Neural progenitor cell (in vitro differentiated cells): ENCODE results near the gene CLCNKA. TPM values are rescaled to one million over a fixed set of nuclear protein-coding genes. Genes with fewer than 3 reads are reported as not detected.
"Not testable (repeated sequence)": the region's sequence is repeated elsewhere in the genome, so short reads cannot be mapped to it uniquely, and the experiment has no call there.

Source experiments
- DNase-seq: peaks from one replicate; pipeline ENCODE4 v3.0.0-alpha.2; 2016; ENCODE audit warnings: low spot score
- H2AFZ ChIP-seq: fragments of 200-600 bp; sonication (generic); replicated peaks from 2 replicates; pipeline ENCODE4 v1.6.1; 2016; ENCODE audit warnings: antibody characterized with exemption
- H3F3A ChIP-seq: fragments of 200-600 bp; sonication (generic); 2 replicates; pipeline ENCODE4 v1.6.1; 2016; ENCODE audit warnings: antibody characterized with exemption, low read depth
- H3K27ac ChIP-seq: fragments of 200-600 bp; sonication (generic); 2 replicates; pipeline ENCODE4 v1.5.1; 2016; ENCODE audit warnings: mild to moderate bottlenecking
- H3K27me3 ChIP-seq: fragments of 200-600 bp; sonication (generic); 2 replicates; pipeline ENCODE4 v1.6.1; 2016; ENCODE audit warnings: mild to moderate bottlenecking, moderate library complexity
- H3K36me3 ChIP-seq: fragments of 200-600 bp; sonication (generic); 2 replicates; pipeline ENCODE4 v1.5.1; 2016
- H3K4me1 ChIP-seq: fragments of 200-600 bp; sonication (generic); 2 replicates; pipeline ENCODE4 v1.6.1; 2016; ENCODE audit warnings: mixed run types
- H3K4me2 ChIP-seq: fragments of 200-600 bp; sonication (generic); 2 replicates; pipeline ENCODE4 v1.6.1; 2016
- H3K4me3 ChIP-seq: fragments of 200-600 bp; sonication (generic); 2 replicates; pipeline ENCODE4 v1.5.1; 2016
- H3K79me2 ChIP-seq: fragments of 200-600 bp; sonication (generic); 2 replicates; pipeline ENCODE4 v1.6.1; 2016; ENCODE audit warnings: low read depth
- H3K9ac ChIP-seq: fragments of 200-600 bp; sonication (generic); 2 replicates; pipeline ENCODE4 v1.6.1; 2016
- H3K9me3 ChIP-seq: fragments of 200-600 bp; sonication (generic); 2 replicates; pipeline ENCODE4 v1.5.1; 2016; ENCODE audit warnings: low read depth
- H4K20me1 ChIP-seq: fragments of 200-600 bp; sonication (generic); 2 replicates; pipeline ENCODE4 v1.6.1; 2016; ENCODE audit warnings: low read depth
- H3K27ac Mint-ChIP-seq: 3 replicates; pipeline ENCODE4 v1.8.0; 2021; ENCODE audit warnings: mixed read lengths
- H3K27me3 Mint-ChIP-seq: 2 replicates; pipeline ENCODE4 v1.8.0; 2022; ENCODE audit warnings: low read depth, mild to moderate bottlenecking, inconsistent platforms, moderate library complexity, mixed read lengths; ENCODE audit not compliant: insufficient read depth
- H3K36me3 Mint-ChIP-seq: 3 replicates; pipeline ENCODE4 v1.8.0; 2021; ENCODE audit warnings: mixed read lengths
- H3K4me1 Mint-ChIP-seq: 3 replicates; pipeline ENCODE4 v1.8.0; 2021; ENCODE audit warnings: mixed read lengths
- H3K4me3 Mint-ChIP-seq: 3 replicates; pipeline ENCODE4 v1.8.0; 2021; ENCODE audit warnings: mild to moderate bottlenecking, moderate library complexity, mixed read lengths
- H3K9me3 Mint-ChIP-seq: 3 replicates; pipeline ENCODE4 v1.8.0; 2020; ENCODE audit warnings: mixed read lengths
- CTCF ChIP-seq: fragments of 200-600 bp; sonication (generic); IDR thresholded peaks from 2 replicates; pipeline ENCODE4 v1.5.1; 2017; ENCODE audit warnings: antibody characterized with exemption, mild to moderate bottlenecking
- EZH2 ChIP-seq: fragments of 200-600 bp; sonication (generic); IDR thresholded peaks from 2 replicates; pipeline ENCODE4 v1.6.1; 2017; ENCODE audit warnings: antibody characterized with exemption, mild to moderate bottlenecking, moderate library complexity
- EZH2phosphoT487 ChIP-seq: fragments of 200-600 bp; sonication (generic); IDR thresholded peaks from 2 replicates; pipeline ENCODE4 v1.6.1; 2017; ENCODE audit warnings: antibody characterized with exemption
- total RNA-seq: library from RNA; depleted of rRNA; stranded (reverse); fragments of >200 nt; gene quantifications from 2 replicates; pipeline ENCODE4 v1.2.3, GENCODE V29; 2015; ENCODE audit warnings: low replicate concordance

Gene CLCNKA
- total RNA-seq, 1 donor from 2014 or later = not detected

- H2AFZ ChIP-seq = peak overlapping the region; percentile 87
- H3K4me3 Mint-ChIP-seq = peak overlapping the region; percentile 94
- peak overlapping the region; percentile 92 for H3K4me2 ChIP-seq
- peaks cover 14% of the 10 kb centered on the region for H3K36me3 Mint-ChIP-seq
- no peak overlapping the region for H3K27ac Mint-ChIP-seq
- peaks cover 14% of the 10 kb centered on the region for H3K4me1 Mint-ChIP-seq
- H3K27me3 ChIP-seq = peaks cover 10% of the 10 kb centered on the region
- peaks cover 10% of the 10 kb centered on the region for H3F3A ChIP-seq
- peaks cover 13% of the 10 kb centered on the region for H4K20me1 ChIP-seq
- peak; percentile 89 for DNase-seq
- peaks cover 3% of the 10 kb centered on the region for H3K4me1 ChIP-seq
- peaks cover 3% of the 10 kb centered on the region for H3K27me3 Mint-ChIP-seq
- TF ChIP-seq EZH2phosphoT487 (no peak), EZH2 (no peak), CTCF (peak; percentile 51)
- H3K27ac ChIP-seq = no peak overlapping the region
- peaks cover 20% of the 10 kb centered on the region for H3K79me2 ChIP-seq
- H3K4me3 ChIP-seq = peak overlapping the region; percentile 90
- H3K9ac ChIP-seq = peak overlapping the region; percentile 85
- no peaks in the 10 kb centered on the region for H3K36me3 ChIP-seq
- H3K9me3 Mint-ChIP-seq = peaks cover 3% of the 10 kb centered on the region
- H3K9me3 ChIP-seq = peaks cover 4% of the 10 kb centered on the region
Measured at GRCh38 chr1:15975358-15975804, 46.5 kb upstream of the CLCNKA start.

- peaks cover 14% of the 10 kb centered on the region for H3K4me1 Mint-ChIP-seq
- TF ChIP-seq EZH2 = no peak
- no peak for TF ChIP-seq EZH2phosphoT487
- no peak for TF ChIP-seq CTCF
- DNase-seq = peak; percentile 99
- peaks cover 3% of the 10 kb centered on the region for H3K27me3 Mint-ChIP-seq
- Histone ChIP-seq H3K9ac (peak within 1 kb of the TSS; percentile 85), H3K9me3 (peaks cover 4% of the 10 kb centered on the region), H3K27ac (peak within 1 kb of the TSS; percentile 83), H3K27me3 (peaks cover 12% of the 10 kb centered on the region), H3K36me3 (no peaks in the 10 kb centered on the region), H2AFZ (peak within 1 kb of the TSS; percentile 87), H4K20me1 (peaks cover 13% of the 10 kb centered on the region), H3K4me2 (peak within 1 kb of the TSS; percentile 92), H3F3A (peaks cover 10% of the 10 kb centered on the region), H3K79me2 (peaks cover 20% of the 10 kb centered on the region), H3K4me1 (peaks cover 3% of the 10 kb centered on the region), H3K4me3 (peak within 1 kb of the TSS; percentile 90)
- peaks cover 4% of the 10 kb centered on the region for H3K9me3 Mint-ChIP-seq
- peak within 1 kb of the TSS; percentile 94 for H3K4me3 Mint-ChIP-seq
- peak within 1 kb of the TSS; percentile 23 for H3K27ac Mint-ChIP-seq
- peaks cover 9% of the 10 kb centered on the region for H3K36me3 Mint-ChIP-seq
Measured at GRCh38 chr1:15975805-15976680, 45.8 kb upstream of the CLCNKA start, which contains the start of gene ZBTB17. TSS of gene ZBTB17 (minus strand) at chr1:15976101. CDS start at chr1:15948495, 27,606 bp downstream.

GRCh38 chr1:15977947-15978346, 43.9 kb upstream of the CLCNKA start:
- H3K27ac ChIP-seq = not testable (repeated sequence)

GRCh38 chr1:15981679-15982078, 40.2 kb upstream of the CLCNKA start:
- Mint-ChIP-seq H3K27ac (no peak overlapping the region), H3K4me3 (no peak overlapping the region), H3K27me3 (peaks cover 6% of the 10 kb centered on the region), H3K4me1 (peaks cover 2% of the 10 kb centered on the region), H3K36me3 (no peaks in the 10 kb centered on the region), H3K9me3 (peaks cover 19% of the 10 kb centered on the region)
- Histone ChIP-seq H3K4me3 (no peak overlapping the region), H3K9ac (no peak overlapping the region), H2AFZ (no peak overlapping the region), H3K27ac (no peak overlapping the region), H3K36me3 (no peaks in the 10 kb centered on the region), H3K4me1 (no peaks in the 10 kb centered on the region), H4K20me1 (no peaks in the 10 kb centered on the region), H3K9me3 (peaks cover 4% of the 10 kb centered on the region), H3F3A (no peaks in the 10 kb centered on the region), H3K79me2 (no peaks in the 10 kb centered on the region), H3K4me2 (no peak overlapping the region), H3K27me3 (peaks cover 25% of the 10 kb centered on the region)
- DNase-seq = no peak
- TF ChIP-seq EZH2phosphoT487 (no peak), CTCF (no peak), EZH2 (no peak)

More at GRCh38 chr1:15977947-15978346, 43.9 kb upstream of the CLCNKA start:
- DNase-seq, H3K4me3 Mint-ChIP-seq, H3F3A ChIP-seq, H3K4me2 ChIP-seq, H3K36me3 Mint-ChIP-seq, H2AFZ ChIP-seq, H3K4me3 ChIP-seq, H3K36me3 ChIP-seq, H3K9ac ChIP-seq, H3K27me3 Mint-ChIP-seq, H3K4me1 ChIP-seq, H3K9me3 ChIP-seq, H3K27ac Mint-ChIP-seq: not testable (repeated sequence)
- Histone ChIP-seq H3K27me3 (peaks cover 20% of the 10 kb centered on the region), H4K20me1 (peaks cover 13% of the 10 kb centered on the region), H3K79me2 (peaks cover 20% of the 10 kb centered on the region)
- Mint-ChIP-seq H3K9me3 (peaks cover 13% of the 10 kb centered on the region), H3K4me1 (peaks cover 14% of the 10 kb centered on the region)
